ENCODE results near the gene MEIS2.

The MEIS2 gene

GRCh38 chr15:36863570-36863969, 236.8 kb downstream of the MEIS2 start:
- DNase-seq, result no peak

- no peak for DNase-seq
Observed at GRCh38 chr15:36860792-36861191, 239.6 kb downstream of the MEIS2 start.

GRCh38 chr15:36858423-36858822, 241.9 kb downstream of the MEIS2 start:
- DNase-seq, result no peak

GRCh38 chr15:36856339-36856973, 243.9 kb downstream of the MEIS2 start:
- no peak for DNase-seq

- no peak for DNase-seq
Observed at GRCh38 chr15:36850864-36851263, 249.5 kb downstream of the MEIS2 start.

GRCh38 chr15:36845270-36845669, 255.1 kb downstream of the MEIS2 start:
- DNase-seq, result no peak

GRCh38 chr15:36844534-36844998, 255.8 kb downstream of the MEIS2 start:
- DNase-seq, result no peak

GRCh38 chr15:36843822-36844221, 256.5 kb downstream of the MEIS2 start:
- DNase-seq, result no peak

GRCh38 chr15:36841193-36841592, 259.2 kb downstream of the MEIS2 start:
- no peak for DNase-seq

Data from NCI-H526 (cell line).